H9 (cell line): ENCODE measurements around the gene AGK. TPM values are rescaled to one million over a fixed set of nuclear protein-coding genes. Genes with fewer than 3 reads are reported as not detected.
A peak's percentile ranks its signal among the peaks of the same experiment; 100 is the strongest.

Experiments
- DNase-seq: peaks from one replicate; pipeline ENCODE4 v3.0.0-alpha.2; 2017
- H2AFZ ChIP-seq: one replicate; pipeline ENCODE4 v1.6.1; 2013; ENCODE audit warnings: mild to moderate bottlenecking, low read length, control low read depth, moderate library complexity
- H2AK5ac ChIP-seq: 2 replicates; pipeline ENCODE4 v1.6.1; 2013; ENCODE audit warnings: low read length, control low read depth, mixed read lengths; ENCODE audit not compliant: insufficient read length
- H2BK120ac ChIP-seq: one replicate; pipeline ENCODE4 v1.6.1; 2013; ENCODE audit warnings: low read depth, mild to moderate bottlenecking, low read length, control low read depth, inconsistent platforms; ENCODE audit not compliant: poor library complexity, severe bottlenecking
- H2BK12ac ChIP-seq: 2 replicates; pipeline ENCODE4 v1.6.1; 2013; ENCODE audit warnings: low read length, control low read depth, mixed read lengths, low read depth; ENCODE audit not compliant: insufficient read length
- H2BK15ac ChIP-seq: 2 replicates; pipeline ENCODE4 v1.6.1; 2013; ENCODE audit warnings: low read depth, low read length, control low read depth
- H2BK20ac ChIP-seq: one replicate; pipeline ENCODE4 v1.6.1; 2013; ENCODE audit warnings: low read depth, mild to moderate bottlenecking, low read length, control low read depth, inconsistent platforms; ENCODE audit not compliant: poor library complexity, severe bottlenecking
- H2BK5ac ChIP-seq: 2 replicates; pipeline ENCODE4 v1.6.1; 2013; ENCODE audit warnings: low read length, control low read depth, mixed read lengths; ENCODE audit not compliant: insufficient read length
- H3K14ac ChIP-seq: 2 replicates; pipeline ENCODE4 v1.6.1; 2013; ENCODE audit warnings: low read length, control low read depth; ENCODE audit not compliant: insufficient read depth
- H3K18ac ChIP-seq: 2 replicates; pipeline ENCODE4 v1.6.1; 2013; ENCODE audit warnings: low read depth, mild to moderate bottlenecking, mixed read lengths, low read length, control low read depth; ENCODE audit not compliant: insufficient read length
- H3K23ac ChIP-seq: 2 replicates; pipeline ENCODE4 v1.6.1; 2013; ENCODE audit warnings: low read length, control low read depth, mixed read lengths, low read depth; ENCODE audit not compliant: insufficient read length
- H3K23me2 ChIP-seq: 2 replicates; pipeline ENCODE4 v1.6.1; 2013; ENCODE audit warnings: low read depth, mild to moderate bottlenecking, mixed read lengths, low read length, control low read depth; ENCODE audit not compliant: insufficient read length, poor library complexity, severe bottlenecking
- H3K27ac ChIP-seq: 2 replicates; pipeline ENCODE4 v1.5.1; 2013; ENCODE audit warnings: low read length, control low read depth, mixed read lengths, low read depth; ENCODE audit not compliant: insufficient read length
- H3K27me3 ChIP-seq: 2 replicates; pipeline ENCODE4 v1.6.1; 2013; ENCODE audit warnings: low read length, control low read depth, inconsistent platforms; ENCODE audit not compliant: insufficient read depth
- H3K4ac ChIP-seq: 2 replicates; pipeline ENCODE4 v1.6.1; 2013; ENCODE audit warnings: low read depth, mild to moderate bottlenecking, control low read depth, inconsistent platforms, low read length, moderate library complexity
- H3K4me1 ChIP-seq: 2 replicates; pipeline ENCODE4 v1.6.1; 2013; ENCODE audit warnings: low read length, control low read depth, inconsistent platforms; ENCODE audit not compliant: insufficient read depth
- H3K4me2 ChIP-seq: 2 replicates; pipeline ENCODE4 v1.6.1; 2013; ENCODE audit warnings: low read length, control low read depth, mixed read lengths; ENCODE audit not compliant: insufficient read length, insufficient read depth
- H3K56ac ChIP-seq: 2 replicates; pipeline ENCODE4 v1.6.1; 2013; ENCODE audit warnings: low read depth, mild to moderate bottlenecking, mixed read lengths, low read length, control low read depth; ENCODE audit not compliant: insufficient read length
- H3K79me1 ChIP-seq: 2 replicates; pipeline ENCODE4 v1.6.1; 2013; ENCODE audit warnings: low read depth, mild to moderate bottlenecking, moderate library complexity, low read length, control low read depth, inconsistent platforms; ENCODE audit not compliant: insufficient read depth, poor library complexity, severe bottlenecking
- H3K79me2 ChIP-seq: 2 replicates; pipeline ENCODE4 v1.6.1; 2013; ENCODE audit warnings: low read length, control low read depth, inconsistent platforms; ENCODE audit not compliant: insufficient read depth
- H3K9ac ChIP-seq: 2 replicates; pipeline ENCODE4 v1.6.1; 2013; ENCODE audit warnings: low read length, control low read depth, mixed read lengths; ENCODE audit not compliant: insufficient read length; ENCODE audit errors: extremely low read depth
- H3K9me3 ChIP-seq: one replicate; pipeline ENCODE4 v1.6.1; 2013; ENCODE audit warnings: low read depth, low read length, inconsistent platforms; ENCODE audit not compliant: control insufficient read depth
- H3T11ph ChIP-seq: one replicate; pipeline ENCODE4 v1.6.1; 2013; ENCODE audit warnings: mild to moderate bottlenecking, low read length, control low read depth, inconsistent platforms
- H4K20me1 ChIP-seq: one replicate; pipeline ENCODE4 v1.6.1; 2013; ENCODE audit not compliant: control insufficient read depth, insufficient read length, insufficient read depth
- H4K5ac ChIP-seq: 2 replicates; pipeline ENCODE4 v1.6.1; 2013; ENCODE audit warnings: low read depth, mild to moderate bottlenecking, mixed read lengths, low read length, control low read depth; ENCODE audit not compliant: insufficient read length
- H4K8ac ChIP-seq: replicated peaks from 2 replicates; pipeline ENCODE4 v1.6.1; 2013; ENCODE audit warnings: low read length, control low read depth, mixed read lengths, low read depth; ENCODE audit not compliant: insufficient read length
- H4K91ac ChIP-seq: 2 replicates; pipeline ENCODE4 v1.6.1; 2013; ENCODE audit warnings: low read depth, mild to moderate bottlenecking, moderate library complexity, mixed read lengths, low read length, control low read depth; ENCODE audit not compliant: insufficient read length
- H3K27ac Mint-ChIP-seq, 3 experiments: 2 replicates in 2 of 3; 3 replicates in 1 of 3; pipeline ENCODE4 v1.8.0; 2020 to 2021; ENCODE audit warnings: mixed read lengths in 3 of 3, mild to moderate bottlenecking in 1 of 3, moderate library complexity in 1 of 3
- H3K27me3 Mint-ChIP-seq: 2 replicates; pipeline ENCODE4 v1.8.0; 2021; ENCODE audit warnings: low read depth, mild to moderate bottlenecking, moderate library complexity, mixed read lengths
- H3K36me3 Mint-ChIP-seq, 3 experiments: 2 replicates in 2 of 3; 3 replicates in 1 of 3; pipeline ENCODE4 v1.8.0; 2020 to 2021; ENCODE audit warnings: low read depth in 3 of 3, mixed read lengths in 3 of 3; ENCODE audit not compliant: insufficient read depth in 1 of 3
- H3K4me1 Mint-ChIP-seq, 2 experiments: 2 replicates each; pipeline ENCODE4 v1.8.0; 2020; ENCODE audit warnings: mixed read lengths in 2 of 2
- H3K4me3 Mint-ChIP-seq, 2 experiments: 2 replicates in 1 of 2; 3 replicates in 1 of 2; pipeline ENCODE4 v1.8.0; 2020 to 2021; ENCODE audit warnings: mild to moderate bottlenecking in 2 of 2, mixed read lengths in 2 of 2, moderate library complexity in 1 of 2
- H3K9me3 Mint-ChIP-seq, 2 experiments: 2 replicates in 1 of 2; 3 replicates in 1 of 2; pipeline ENCODE4 v1.8.0; 2020; ENCODE audit warnings: mild to moderate bottlenecking in 2 of 2, mixed read lengths in 2 of 2, moderate library complexity in 1 of 2
- WGBS: extraction: QIAGEN DNeasy Blood & Tissue Kit; methylation state at CpG from one replicate; pipeline ENCODE4 v1.1.7; 2013; ENCODE audit warnings: missing lambda C conversion rate, low lambda C conversion rate, mixed read lengths; ENCODE audit not compliant: insufficient read length; ENCODE audit errors: extremely low coverage; 5-methylcytosine and 5-hydroxymethylcytosine counted together
- total RNA-seq: library from RNA; stranded (reverse); gene quantifications from 2 replicates; pipeline ENCODE4 v1.2.1, GENCODE V29; 2021
- TF ChIP-seq, protein P1 (sequence below): fragments of 200-600 bp; sonication (generic); conservative IDR thresholded peaks from 3 replicates; pipeline ENCODE4 v1.8.0; 2021; ENCODE audit warnings: antibody characterized with exemption, mild to moderate bottlenecking

The AGK gene
- total RNA-seq, 1 experiment from 2014 or later = 35.1 TPM

DNA sequence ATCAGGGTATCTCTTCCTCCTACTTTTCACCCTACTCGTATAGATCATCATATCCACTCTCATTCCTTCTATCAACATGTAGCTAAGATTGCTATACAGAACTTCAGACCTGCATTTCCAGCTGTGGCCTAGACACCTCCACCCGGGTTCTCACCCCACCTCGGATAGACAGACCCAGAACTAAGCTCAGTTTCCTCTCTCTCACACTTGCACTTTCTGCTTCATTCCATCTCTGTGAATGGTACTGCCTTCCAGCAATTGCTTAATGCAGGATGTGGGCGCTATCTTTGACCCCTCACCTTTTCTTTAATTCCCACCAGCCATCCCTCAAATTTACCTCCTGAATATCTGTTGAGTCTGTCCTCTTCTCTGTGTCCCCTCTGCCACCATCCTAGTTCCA lies 35.7 kb downstream of the AGK start:
- no peak overlapping the region for H4K8ac ChIP-seq
- H3K18ac ChIP-seq = no peak overlapping the region
- peak overlapping the region; percentile 12 to 72 (median 34); a peak in 5 of 7 replicates for H3K27ac Mint-ChIP-seq
- no peak overlapping the region for H3K23ac ChIP-seq
- H3K27ac ChIP-seq = no peak overlapping the region
- no peak overlapping the region for H3K4me3 Mint-ChIP-seq
- no peak overlapping the region for H3K14ac ChIP-seq
- H3K4me1 ChIP-seq = peaks cover 19% of the 10 kb centered on the region
- H2BK120ac ChIP-seq = no peak overlapping the region
- H3K4ac ChIP-seq = no peak overlapping the region
- no CpG with 5 or more reads among the region's 4 CpGs for WGBS
- H3K27me3 Mint-ChIP-seq = no peaks in the 10 kb centered on the region
- H3K23me2 ChIP-seq = no peaks in the 10 kb centered on the region
- peaks cover 19 to 24% of the 10 kb centered on the region in 2 experiments for H3K9me3 Mint-ChIP-seq
- H3T11ph ChIP-seq = no peak overlapping the region
- H2AK5ac ChIP-seq = no peak overlapping the region
- H3K4me1 Mint-ChIP-seq = peaks cover 72 to 81% of the 10 kb centered on the region in 2 experiments
- no peak overlapping the region for H2BK5ac ChIP-seq
- no peaks in the 10 kb centered on the region for H3K79me2 ChIP-seq
- H3K27me3 ChIP-seq = no peaks in the 10 kb centered on the region
- H3K9me3 ChIP-seq = no peaks in the 10 kb centered on the region
- H3K79me1 ChIP-seq = no peaks in the 10 kb centered on the region
- H4K5ac ChIP-seq = no peak overlapping the region
- H4K91ac ChIP-seq = no peak overlapping the region
- H2BK12ac ChIP-seq = no peak overlapping the region
- H3K56ac ChIP-seq = no peak overlapping the region
- H3K9ac ChIP-seq = no peak overlapping the region
- no peak overlapping the region for H3K4me2 ChIP-seq
- DNase-seq = no peak
- no peak overlapping the region for H2BK15ac ChIP-seq
- H3K36me3 Mint-ChIP-seq = peaks cover 11 to 30% (median 17%) of the 10 kb centered on the region in 3 experiments
- no peaks in the 10 kb centered on the region for H4K20me1 ChIP-seq
- TF ChIP-seq, protein P1, sequence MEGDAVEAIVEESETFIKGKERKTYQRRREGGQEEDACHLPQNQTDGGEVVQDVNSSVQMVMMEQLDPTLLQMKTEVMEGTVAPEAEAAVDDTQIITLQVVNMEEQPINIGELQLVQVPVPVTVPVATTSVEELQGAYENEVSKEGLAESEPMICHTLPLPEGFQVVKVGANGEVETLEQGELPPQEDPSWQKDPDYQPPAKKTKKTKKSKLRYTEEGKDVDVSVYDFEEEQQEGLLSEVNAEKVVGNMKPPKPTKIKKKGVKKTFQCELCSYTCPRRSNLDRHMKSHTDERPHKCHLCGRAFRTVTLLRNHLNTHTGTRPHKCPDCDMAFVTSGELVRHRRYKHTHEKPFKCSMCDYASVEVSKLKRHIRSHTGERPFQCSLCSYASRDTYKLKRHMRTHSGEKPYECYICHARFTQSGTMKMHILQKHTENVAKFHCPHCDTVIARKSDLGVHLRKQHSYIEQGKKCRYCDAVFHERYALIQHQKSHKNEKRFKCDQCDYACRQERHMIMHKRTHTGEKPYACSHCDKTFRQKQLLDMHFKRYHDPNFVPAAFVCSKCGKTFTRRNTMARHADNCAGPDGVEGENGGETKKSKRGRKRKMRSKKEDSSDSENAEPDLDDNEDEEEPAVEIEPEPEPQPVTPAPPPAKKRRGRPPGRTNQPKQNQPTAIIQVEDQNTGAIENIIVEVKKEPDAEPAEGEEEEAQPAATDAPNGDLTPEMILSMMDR = no peak
- H2BK20ac ChIP-seq = no peak overlapping the region
- no peak overlapping the region for H2AFZ ChIP-seq
